HG02981 (cell line): ENCODE measurements around the gene CCNF.

ENCODE experiments used
- ATAC-seq: cut with Tn5 transposase; IDR thresholded peaks from one replicate; pipeline ENCODE4 v1.9.1; 2021; ENCODE audit warnings: mild to moderate bottlenecking, moderate library complexity; ENCODE audit not compliant: unreplicated experiment

The CCNF gene

GRCh38 chr16:2456551-2457153 is 27.4 kb downstream of the CCNF start:
- no peak for ATAC-seq

GRCh38 chr16:2457267-2457666 is 28.0 kb downstream of the CCNF start:
- ATAC-seq = no peak

- ATAC-seq = no peak
Observed at GRCh38 chr16:2457946-2458345, 28.7 kb downstream of the CCNF start.

- no peak for ATAC-seq
Observed at GRCh38 chr16:2458887-2459646, 29.8 kb downstream of the CCNF start.

- peak; percentile 82 for ATAC-seq
Observed at GRCh38 chr16:2459647-2460390, 30.6 kb downstream of the CCNF start, which contains the start of gene TEDC2. Gene TEDC2 (plus strand): TSS chr16:2460109. CDS start chr16:2460145, 36 bp downstream.

GRCh38 chr16:2460391-2460713 is 31.1 kb downstream of the CCNF start:
- no peak for ATAC-seq

- ATAC-seq = no peak
Observed at GRCh38 chr16:2460916-2461315, 31.7 kb downstream of the CCNF start.

GRCh38 chr16:2462031-2462866 is 33.0 kb downstream of the CCNF start:
- no peak for ATAC-seq

- ATAC-seq = no peak
Observed at GRCh38 chr16:2464333-2464732, 35.1 kb downstream of the CCNF start.

GRCh38 chr16:2465653-2466415 is 36.6 kb downstream of the CCNF start:
- ATAC-seq = no peak

- ATAC-seq = no peak
Observed at GRCh38 chr16:2466667-2467527, 37.6 kb downstream of the CCNF start.

- ATAC-seq = no peak
Observed at GRCh38 chr16:2467528-2468232, 38.4 kb downstream of the CCNF start.

- ATAC-seq = no peak
Observed at GRCh38 chr16:2468233-2468724, 39.0 kb downstream of the CCNF start.

GRCh38 chr16:2468725-2469398 is 39.6 kb downstream of the CCNF start:
- ATAC-seq = no peak

- no peak for ATAC-seq
Observed at GRCh38 chr16:2469399-2470233, 40.4 kb downstream of the CCNF start.

- ATAC-seq = no peak
Observed at GRCh38 chr16:2470234-2470601, 41.0 kb downstream of the CCNF start.

- ATAC-seq = no peak
Observed at GRCh38 chr16:2470603-2471015, 41.4 kb downstream of the CCNF start.
